Myocyte (in vitro differentiated cells): ENCODE measurements around the gene BCL2A1. TPM values are rescaled to one million over a fixed set of nuclear protein-coding genes. Genes with fewer than 3 reads are reported as not detected.
A peak's percentile ranks its signal among the peaks of the same experiment; 100 is the strongest.
"Not testable (repeated sequence)": the region's sequence is repeated elsewhere in the genome, so short reads cannot be mapped to it uniquely, and the experiment has no call there.

Source experiments
- DNase-seq: peaks from one replicate; pipeline ENCODE4 v3.0.0-alpha.2; 2012; ENCODE audit warnings: low read depth
- total RNA-seq: library from RNA; depleted of rRNA; stranded (reverse); fragments of >200 nt; gene quantifications from 2 replicates; pipeline ENCODE4 v1.2.3, GENCODE V29; 2014

The BCL2A1 gene
- total RNA-seq, 1 donor from 2014 or later = not detected

DNA sequence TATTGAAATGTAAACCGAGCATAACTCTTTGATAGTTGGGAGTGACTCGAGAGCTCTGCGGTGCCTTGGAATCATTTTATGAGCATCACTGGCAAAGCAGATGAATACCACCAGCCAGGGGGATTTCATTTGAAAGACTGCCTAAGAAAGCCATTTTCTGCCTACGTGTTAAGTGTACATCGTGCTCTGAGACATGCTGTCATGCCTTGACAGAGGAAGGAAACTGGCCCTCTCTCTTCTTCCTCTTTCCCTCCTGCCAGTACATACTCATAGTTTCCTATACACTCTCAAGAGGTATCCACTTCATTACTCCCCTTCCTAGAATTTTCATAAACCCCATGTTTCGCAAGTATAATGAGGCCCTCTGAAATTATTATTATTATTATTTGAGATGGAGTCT, 8.8 kb downstream of the BCL2A1 start:
- no peak for DNase-seq

- DNase-seq = no peak
Observed at GRCh38 chr15:79960502-79961212, 10.3 kb downstream of the BCL2A1 start.

DNA sequence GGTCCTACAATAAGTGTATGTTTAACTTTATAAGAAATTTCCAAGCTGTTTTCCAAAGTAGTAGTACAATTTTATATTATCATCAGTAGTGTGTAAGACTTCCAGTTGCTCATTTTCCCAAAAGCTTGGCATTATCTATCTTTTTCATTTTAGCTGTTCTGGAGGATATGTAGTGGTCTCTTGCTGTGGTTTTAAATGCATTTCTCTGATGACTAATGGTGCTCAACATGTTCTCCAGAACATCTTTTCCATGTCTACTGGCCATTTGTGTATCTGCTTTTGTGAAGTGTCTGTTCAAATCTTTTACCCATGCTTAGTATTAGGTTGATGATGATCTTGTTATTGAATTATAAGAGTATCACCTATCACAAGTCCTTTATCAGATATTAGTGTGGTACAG, 13.3 kb downstream of the BCL2A1 start:
- no peak for DNase-seq

DNA sequence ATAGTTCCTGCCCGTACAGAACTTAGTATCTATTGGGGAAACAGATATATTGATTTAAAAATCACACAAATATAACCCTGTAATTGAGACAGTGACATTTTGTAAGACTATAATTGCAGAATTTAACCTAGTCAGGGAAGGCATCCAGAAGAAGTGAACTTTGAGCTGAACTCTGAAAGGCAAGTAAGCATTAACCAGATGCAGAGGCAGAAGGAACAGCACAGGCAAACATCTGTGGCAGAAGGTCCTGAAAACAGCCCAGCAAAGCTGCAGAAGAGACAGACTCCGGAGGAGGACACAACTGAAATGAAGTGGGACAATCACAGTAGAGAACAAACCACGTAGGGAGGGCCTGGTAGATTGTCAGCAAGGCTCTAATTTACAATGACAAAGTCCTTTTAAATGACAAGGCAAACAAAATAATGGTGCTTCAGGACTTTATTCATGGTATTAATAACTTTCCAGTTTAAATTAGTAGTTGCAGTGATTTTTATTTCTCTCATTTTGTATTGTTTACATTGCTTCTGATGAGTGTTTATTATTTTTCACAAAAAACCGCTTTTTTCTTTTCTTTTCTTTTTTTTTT, 14.5 kb downstream of the BCL2A1 start:
- no peak for DNase-seq

GRCh38 chr15:79954661-79955060, 16.3 kb downstream of the BCL2A1 start:
- DNase-seq = no peak

- no peak for DNase-seq
Observed at GRCh38 chr15:79953951-79954444, 17.0 kb downstream of the BCL2A1 start.

DNA sequence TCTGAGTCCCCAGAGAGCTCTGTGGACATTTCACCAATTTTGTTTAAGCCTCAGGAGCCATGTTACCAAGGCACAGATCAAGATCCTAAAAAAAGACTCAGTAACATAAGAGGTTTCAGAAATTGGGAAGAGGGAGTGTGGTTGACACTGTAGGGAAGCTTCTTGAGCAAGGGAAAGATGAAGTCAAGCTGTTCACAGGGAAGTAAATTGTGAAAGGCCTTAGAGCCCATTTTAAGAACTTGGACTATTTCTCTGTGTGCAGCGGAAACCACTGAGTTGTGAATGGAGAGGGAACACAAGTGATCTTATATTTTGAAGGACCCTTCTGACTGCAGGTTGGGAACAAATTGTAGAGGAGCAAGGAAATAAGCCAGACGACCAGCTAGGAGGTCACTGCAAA, 18.7 kb downstream of the BCL2A1 start:
- no peak for DNase-seq

DNA sequence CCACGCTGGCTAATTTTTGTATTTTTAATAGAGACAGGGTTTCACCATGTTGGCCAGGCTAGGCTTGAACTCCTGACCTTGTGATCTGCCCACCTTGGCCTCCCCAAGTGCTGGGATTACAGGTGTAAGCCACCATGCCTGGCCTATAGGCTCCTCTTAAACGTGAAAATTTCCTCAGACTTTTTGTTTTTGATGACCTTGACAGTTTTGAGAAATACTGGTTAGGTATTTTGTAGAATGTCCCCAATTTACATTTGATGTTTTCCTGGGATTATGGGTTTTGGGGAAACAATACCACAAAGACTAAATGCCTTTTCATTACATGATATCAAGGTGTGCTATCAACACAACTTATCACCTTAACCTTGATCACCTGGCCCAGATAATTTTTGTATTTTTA, 20.7 kb downstream of the BCL2A1 start:
- DNase-seq = no peak

DNA sequence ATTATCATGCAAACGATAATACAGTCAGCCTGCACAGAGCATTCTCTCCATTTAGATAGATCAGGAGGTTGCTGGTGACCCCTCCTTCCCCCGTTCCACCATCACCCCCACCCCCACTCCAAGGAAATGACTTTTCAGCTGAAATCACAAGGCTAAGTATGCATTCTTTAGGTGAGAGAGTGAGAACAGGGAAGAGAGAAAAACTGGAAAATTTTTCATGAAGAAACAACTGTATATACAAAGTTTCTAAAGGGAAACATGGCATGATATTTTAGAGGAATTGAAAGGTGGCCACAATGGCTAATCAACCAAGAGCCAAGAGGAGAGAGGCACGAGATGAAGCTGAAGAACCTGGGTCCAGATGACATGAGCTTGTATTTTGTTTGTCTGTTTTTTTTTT, 22.2 kb downstream of the BCL2A1 start:
- no peak for DNase-seq

GRCh38 chr15:79948095-79948695, 22.8 kb downstream of the BCL2A1 start:
- DNase-seq = no peak

DNA sequence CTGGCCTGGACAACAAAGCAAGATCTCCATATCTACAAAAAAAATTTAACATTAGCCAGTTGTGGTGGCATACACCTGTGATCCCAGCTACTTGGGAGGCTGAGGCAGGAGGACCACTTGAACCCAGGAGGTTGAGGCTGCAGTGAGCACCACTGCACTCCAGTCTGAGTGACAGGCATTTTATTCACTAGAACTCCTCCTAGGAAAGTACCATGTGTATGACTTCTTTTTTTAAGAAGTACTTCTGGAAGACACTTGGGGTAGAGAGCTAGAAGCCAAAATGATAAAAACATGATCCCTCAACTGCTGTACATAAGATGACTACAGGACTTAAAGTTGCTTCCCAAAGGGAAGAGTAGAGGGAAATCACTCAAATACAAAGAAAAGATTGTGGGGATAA, 24.0 kb downstream of the BCL2A1 start:
- DNase-seq = no peak

DNA sequence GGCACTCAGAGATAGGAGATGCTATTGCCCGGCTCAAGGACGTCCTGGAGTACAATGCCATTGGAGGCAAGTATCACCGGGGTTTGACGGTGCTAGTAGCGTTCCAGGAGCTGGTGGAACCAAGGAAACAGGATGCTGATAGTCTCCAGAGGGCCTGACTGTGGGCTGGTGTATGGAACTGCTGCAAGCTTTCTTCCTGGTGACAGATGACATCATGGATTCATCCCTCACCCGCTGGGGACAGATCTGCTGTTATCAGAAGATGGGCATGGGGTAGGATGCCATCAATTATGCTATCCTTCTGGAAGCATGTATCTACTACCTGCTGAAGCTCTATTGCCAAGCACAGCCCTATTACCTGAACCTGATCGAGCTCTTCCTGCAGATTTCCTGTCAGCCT, 26.4 kb downstream of the BCL2A1 start:
- DNase-seq = no peak

DNA sequence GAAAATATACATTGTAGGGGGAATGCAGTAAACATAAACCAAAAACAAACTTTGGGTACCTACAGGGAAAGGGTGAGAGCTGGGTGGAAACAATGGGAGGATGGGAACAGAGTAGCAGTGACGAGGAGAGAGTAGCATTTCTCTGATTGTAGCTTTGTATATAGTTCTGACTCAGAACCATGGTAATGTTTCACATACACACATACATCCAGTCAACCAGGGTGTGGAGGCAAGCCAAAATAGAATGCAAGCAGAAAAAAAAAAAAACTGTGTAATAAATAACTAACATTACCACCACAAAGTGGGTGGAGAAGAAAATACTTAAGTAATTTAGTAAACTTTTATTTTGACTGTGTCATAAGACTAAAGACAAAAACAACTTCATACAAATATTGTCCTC, 27.2 kb downstream of the BCL2A1 start:
- DNase-seq = no peak

- peak; percentile 23 for DNase-seq
Observed at GRCh38 chr15:79942741-79943481, 28.1 kb downstream of the BCL2A1 start.

DNA sequence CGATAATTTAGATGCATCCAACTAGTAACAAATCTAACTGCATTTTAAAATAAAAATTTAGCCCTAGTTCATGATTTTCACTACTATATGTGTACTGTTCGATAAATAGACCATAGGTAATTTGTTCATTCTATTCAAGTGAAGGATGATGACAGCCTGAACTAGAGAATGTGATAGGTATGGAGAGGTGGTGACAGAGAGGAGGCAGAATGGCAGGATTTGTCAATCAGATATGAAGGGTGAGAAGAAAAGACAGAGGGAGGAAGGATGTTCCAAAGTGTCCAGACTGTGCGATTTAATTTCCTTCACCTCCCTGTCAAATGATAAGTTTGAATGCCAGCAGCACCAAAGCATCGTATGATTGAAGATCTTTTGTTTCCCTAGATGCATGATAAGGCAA, 31.6 kb downstream of the BCL2A1 start:
- no peak for DNase-seq

DNA sequence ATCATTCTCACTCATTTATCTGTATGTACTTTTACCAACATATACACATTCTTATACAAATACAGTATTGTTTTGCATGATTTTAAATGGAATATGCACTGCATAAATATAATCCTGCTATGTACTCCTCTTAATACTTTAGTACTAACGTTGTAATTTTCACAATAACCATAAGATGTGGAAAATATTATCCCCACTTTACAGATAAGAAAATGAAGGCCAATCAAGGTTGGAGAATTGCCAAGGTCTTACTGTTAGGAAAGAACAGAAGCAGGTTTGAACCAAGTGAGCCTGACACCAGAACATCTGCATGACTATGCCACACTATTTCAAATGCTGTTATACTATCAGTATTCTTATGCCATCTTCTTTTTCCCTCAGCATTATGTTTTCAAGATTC, 32.9 kb downstream of the BCL2A1 start:
- no peak for DNase-seq

- peak; percentile 23 for DNase-seq
Observed at GRCh38 chr15:79935556-79936201, 35.3 kb downstream of the BCL2A1 start.

DNA sequence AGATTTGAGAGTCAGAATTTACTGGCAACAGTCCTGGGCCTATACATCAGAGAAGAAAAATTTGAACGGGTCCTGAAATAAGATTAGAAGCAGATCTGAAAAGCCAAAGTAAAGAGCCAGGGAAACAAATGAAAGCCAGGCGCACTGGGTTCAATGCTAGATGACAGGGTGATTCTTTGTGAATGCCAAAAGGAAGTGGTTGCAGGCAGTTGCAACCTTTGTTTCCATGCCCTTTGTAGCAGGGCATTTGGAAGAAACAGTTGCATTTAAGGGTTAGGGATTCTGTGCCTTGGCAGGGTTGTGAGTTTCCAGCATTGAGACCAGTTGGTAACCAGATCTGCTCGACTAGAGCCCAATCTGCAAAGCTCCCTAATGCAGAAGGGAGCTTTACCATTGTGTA, 37.8 kb downstream of the BCL2A1 start:
- no peak for DNase-seq

- no peak for DNase-seq
Observed at GRCh38 chr15:79932447-79932846, 38.5 kb downstream of the BCL2A1 start.

GRCh38 chr15:79930516-79930915, 40.5 kb downstream of the BCL2A1 start:
- DNase-seq = no peak

DNA sequence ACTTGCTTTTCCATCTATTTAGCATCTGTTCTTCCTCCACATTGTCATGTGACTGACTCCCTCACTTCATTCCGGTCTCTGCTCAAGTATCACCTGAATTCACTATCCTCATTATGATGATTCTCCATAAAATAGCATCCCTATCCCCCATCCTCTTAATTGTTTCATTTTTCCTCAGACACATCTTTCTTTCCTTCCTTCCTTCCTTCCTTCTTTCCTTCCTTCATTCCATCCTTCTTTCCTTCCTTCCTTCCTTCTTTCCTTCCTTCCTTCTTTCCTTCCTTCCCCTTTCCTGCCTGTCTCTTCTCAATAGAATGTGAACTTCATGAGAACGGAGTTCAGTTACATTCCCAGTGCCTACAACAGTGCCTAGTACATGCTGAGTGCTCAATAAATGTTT, 41.6 kb downstream of the BCL2A1 start:
- DNase-seq = no peak

DNA sequence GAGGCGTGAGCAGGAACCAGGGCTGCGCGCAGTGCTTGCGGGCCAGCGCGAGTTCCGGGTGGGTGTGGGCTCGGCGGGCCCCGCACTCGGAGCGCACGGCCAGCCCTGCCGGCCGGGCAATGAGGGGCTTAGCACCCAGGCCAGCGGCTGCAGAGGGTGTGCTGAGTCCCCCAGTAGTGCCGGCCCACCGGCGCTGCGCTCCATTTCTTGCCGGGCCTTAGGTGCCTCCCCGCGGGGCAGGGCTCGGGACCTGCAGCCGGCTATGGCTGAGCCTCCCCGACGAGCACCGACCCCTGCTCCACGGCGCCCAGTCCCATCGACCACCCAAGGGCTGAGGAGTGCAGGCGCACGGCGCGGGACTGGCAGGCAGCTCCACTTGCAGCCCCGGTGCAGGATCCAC, 44.9 kb downstream of the BCL2A1 start:
- not testable (repeated sequence) for DNase-seq
